Occipital lobe (tissue), 2 donors: ENCODE results near the gene HOXB4. TPM values are rescaled to one million over a fixed set of nuclear protein-coding genes. Genes with fewer than 3 reads are reported as not detected.

Source experiments
- DNase-seq: peaks from one replicate; lab custom pipeline; 2025; lab: John Stamatoyannopoulos, UW
- total RNA-seq: library from RNA; depleted of rRNA; stranded (reverse); fragments of >200 nt; gene quantifications from one replicate; pipeline ENCODE4 v1.2.3, GENCODE V29; 2014

The HOXB4 gene
- total RNA-seq, 1 donor from 2014 or later, result not detected

DNA sequence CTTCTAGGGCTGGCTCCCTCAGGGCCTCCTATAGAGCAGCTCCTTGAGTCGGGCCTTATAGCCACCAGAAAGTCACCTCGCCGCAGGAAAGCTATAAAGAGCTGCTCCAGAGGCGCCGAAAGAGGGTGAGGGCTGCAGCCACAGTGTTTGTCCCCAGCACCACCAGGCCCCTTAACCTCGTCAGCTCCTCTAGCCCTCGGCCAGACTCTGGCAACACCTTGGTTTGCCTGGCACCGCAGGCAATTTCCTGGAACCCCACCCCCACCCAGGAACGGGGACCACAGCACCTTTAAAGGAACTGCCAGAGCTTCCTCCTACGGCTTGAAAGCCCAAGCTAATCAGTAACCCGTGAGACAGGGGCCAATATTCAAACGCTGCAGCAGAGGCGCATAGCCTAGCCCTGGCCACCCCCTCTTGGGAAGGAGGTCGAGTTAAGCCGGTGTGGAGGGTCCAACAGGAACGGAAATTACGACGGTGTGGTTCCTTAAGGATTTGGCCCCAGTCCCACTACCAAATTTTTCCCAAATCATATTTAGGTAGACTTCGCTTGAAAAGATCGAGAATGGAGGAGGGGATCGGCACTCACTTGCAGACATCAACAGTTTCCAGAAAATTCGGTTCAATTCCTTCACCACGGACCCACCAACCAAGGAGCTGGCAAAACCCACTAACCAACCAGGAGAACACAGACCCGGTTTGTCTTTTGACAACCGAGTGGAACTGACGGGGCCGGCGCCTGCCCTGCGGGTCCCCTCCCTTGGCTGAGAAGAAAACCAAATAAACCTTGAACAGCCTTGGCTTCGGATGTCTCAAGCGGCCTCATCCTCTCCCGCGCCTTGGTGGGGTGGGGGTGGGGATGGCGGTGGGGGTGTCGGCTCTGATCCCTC lies 23.6 kb upstream of the HOXB4 start:
- no peak for DNase-seq

- DNase-seq, result no peak
Observed at GRCh38 chr17:48601207-48601538, 23.0 kb upstream of the HOXB4 start.

DNA sequence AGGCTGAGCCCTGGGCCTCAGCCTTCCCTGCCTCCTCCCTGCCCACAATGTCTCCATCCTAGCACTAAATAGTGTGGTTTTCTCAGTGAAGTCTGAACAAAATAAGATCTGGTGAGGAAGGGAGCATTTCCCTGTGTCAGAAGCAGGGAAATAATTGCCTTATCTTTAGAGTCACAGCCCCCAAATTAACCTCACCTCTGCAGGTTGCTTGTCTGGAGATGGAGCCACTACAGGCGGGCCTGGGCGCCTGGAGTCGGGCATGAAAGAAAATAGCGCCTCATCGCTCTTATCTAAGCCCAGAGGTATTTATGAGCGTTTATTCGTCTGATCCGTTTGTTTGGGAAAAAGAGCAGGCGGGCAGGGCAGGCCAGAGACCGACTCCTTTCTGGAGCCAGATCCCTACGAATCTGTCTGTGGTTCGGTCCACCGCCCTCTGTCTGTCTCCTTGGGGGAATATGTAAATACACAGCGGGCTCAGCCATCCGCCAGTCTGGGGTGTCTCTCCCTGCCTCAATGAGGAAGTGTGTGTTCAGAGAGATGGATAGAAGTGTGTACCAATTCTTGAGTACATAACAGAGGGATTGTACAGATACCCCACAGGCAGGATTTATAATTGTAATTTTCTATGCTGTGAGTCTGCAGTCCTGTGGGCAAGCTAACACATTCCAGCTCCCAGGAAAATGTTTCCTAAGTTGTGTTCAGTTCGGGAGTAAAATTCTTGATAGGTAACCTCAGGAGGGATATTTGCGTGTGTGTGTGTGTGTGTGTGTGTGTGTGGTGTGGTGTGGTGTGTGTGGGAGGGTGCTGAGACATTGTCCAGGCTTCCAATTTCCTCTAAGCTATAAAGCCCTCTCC lies 22.3 kb upstream of the HOXB4 start:
- DNase-seq, result no peak

DNA sequence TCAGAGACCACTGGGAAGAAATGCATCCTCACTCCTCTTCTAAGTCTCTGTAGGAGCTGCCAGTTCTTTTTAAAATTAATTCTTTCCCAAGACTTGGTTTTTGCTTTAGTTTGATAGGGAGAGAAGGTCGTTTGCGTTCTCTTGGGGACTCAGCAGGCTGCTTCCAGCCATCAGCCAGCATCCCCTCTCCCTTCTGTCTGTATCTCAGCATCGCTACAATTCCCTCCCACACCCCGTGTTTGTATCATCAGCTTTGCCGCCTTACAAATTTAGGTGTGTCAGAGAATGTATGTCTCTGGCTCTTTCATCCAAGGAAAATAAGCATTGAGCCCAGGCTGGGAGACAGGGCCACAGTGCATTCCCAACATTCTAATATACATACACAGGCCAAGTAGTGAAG lies 21.2 kb upstream of the HOXB4 start:
- no peak for DNase-seq

GRCh38 chr17:48598736-48599135 lies 20.6 kb upstream of the HOXB4 start:
- DNase-seq, result no peak

GRCh38 chr17:48597778-48598631 lies 19.9 kb upstream of the HOXB4 start:
- no peak for DNase-seq

- no peak for DNase-seq
Observed at GRCh38 chr17:48597528-48597777, 19.3 kb upstream of the HOXB4 start.

DNA sequence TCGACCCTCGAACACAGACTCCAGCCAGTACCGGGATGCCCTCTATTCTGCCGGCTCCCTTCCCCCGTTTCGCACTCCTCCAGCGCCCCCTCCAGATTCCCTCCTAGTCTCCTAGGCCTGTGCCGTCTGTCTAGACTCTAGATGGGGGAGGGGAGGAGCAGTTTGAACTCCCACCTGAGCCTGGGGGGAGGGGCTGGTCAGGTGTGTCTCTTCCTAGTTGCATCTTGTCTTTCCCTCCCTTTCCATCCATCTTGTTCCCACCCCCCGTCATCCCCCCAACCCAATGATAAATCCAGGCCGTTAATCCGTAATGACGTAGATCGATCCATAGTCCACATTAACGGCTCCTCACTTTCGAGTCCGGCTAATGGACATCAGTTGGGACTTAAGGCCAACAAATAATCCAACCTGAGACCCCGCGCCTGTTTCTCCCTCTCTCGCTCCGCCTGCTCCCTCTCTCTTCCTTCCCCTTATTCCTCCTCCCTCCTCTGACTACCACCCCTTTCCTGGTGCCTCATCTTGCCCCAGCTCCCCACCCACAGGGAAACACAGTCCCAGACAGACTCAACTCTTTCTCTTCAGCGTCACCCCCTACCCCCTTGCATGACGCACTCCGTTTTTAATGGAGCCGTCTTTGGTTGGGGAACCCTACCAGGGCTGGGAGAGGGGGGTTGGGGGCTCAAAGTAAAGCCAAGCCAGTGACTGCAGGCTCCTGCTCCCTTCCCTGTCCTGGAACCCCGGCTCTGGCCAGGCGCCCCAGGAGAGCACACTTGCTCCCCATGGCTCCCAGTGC lies 18.8 kb upstream of the HOXB4 start:
- no peak for DNase-seq

DNA sequence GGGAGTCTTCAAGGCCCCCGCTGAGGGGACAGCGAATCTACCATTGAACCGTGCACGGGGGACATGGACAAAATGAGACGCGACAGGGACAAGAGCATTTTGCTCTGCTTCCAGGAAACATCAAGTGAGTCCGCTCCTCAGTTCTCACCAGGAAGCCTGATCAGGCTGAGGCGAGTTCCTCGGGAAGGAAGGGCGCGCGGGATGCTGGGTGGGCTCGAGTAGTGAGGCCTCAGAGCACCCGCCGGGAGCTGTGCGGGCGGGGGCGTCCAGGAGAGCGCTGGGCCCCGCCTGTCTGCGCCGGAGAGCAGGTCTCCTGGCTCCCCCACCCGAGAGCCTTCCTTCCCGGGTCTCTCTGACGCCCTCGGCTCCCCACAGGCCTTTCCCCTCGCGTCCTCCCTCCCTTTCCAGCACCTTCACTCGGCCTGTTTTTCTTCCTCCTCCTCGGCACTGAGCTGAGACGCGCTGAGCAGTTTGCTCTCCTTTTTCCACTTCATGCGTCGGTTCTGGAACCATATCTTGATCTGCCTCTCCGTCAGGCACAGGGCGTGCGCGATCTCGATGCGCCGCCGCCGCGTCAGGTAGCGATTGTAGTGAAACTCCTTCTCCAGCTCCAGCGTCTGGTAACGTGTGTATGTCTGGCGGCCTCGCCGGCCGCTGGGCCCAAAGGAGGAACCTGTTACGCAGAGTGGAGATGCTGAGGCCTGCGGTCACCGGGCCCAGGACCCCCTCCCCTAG lies 18.0 kb upstream of the HOXB4 start:
- DNase-seq, result no peak

DNA sequence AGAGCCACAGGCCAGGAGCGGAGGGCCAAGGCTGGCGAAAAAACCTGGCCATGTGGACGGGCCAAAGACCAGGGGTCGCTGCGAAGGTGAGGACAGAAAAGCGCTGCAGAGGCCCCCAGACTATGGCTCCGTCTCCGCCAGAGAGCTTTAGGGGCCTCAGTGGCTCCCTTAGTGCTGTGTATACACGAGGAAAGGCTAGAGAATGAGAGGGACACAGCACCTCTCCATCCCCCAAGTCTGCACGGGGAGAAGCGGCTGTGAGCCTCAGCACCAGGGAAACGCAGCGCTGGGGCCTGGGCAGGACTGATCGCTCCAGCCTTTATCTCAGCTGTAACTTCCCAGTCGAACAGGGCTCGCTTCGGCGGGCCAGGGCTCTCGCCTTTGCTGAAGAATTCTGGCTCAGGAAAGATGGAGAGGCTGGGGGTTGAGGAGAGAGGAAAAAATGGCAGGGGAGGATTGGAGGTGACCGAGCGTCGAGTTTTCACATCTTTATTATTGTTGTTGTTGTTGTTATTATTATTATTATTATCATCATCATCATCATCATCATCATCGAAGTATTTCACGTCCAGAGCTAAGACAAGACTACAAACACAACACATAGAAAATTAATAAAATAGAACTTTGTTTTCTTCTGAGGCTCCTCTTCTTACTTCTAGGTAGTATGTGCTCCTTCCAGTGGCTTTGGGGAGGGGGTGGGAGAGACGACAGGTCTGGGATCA lies 17.3 kb upstream of the HOXB4 start:
- DNase-seq, result no peak

- DNase-seq, result no peak
Observed at GRCh38 chr17:48594538-48595277, 16.6 kb upstream of the HOXB4 start.

- DNase-seq, result no peak
Observed at GRCh38 chr17:48593840-48594537, 15.8 kb upstream of the HOXB4 start.

GRCh38 chr17:48593126-48593829 lies 15.1 kb upstream of the HOXB4 start, which contains the start of gene HOXB5:
HOXB5 (minus strand) TSS chr17:48593779; CDS start chr17:48593682, 97 bp downstream.
- no peak for DNase-seq

DNA sequence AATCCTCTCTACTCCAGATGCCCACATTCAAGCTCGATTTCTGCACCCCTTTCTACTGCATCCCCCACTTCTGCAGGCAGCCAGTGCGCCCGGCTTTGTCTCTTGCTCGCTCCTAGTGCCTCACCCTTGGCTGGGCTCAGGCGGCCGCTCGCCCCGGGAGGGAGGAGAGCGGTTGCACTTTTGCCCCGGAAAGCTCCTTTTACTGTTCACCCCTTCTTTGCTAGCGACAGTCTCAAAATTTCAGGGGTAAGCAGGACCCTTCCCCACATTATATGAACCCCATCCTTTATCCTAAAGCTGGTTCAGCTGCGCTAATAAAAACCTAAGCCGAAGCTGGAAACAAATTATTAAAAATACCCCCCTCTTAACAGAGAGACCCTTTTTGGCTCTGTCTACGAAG lies 14.4 kb upstream of the HOXB4 start:
- no peak for DNase-seq

DNA sequence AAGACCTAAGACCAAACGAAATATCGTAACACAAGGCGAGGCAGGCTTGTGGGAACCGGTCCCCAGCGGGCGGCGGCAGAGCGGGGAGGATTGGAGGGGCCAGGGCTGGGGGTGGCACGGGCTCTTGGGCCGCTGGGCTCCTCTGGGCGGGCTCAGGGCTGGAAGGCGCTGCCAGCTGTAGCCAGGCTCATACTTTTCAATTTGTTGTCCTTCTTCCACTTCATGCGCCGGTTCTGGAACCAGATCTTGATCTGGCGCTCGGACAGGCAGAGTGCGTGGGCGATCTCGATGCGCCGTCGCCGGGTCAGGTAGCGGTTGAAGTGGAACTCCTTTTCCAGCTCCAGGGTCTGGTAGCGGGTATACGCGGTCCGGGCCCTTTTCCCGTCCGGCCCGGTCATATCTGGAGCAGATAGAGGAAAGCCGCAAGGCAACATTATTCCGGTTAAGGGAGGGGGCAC lies 13.9 kb upstream of the HOXB4 start:
- DNase-seq, result no peak

DNA sequence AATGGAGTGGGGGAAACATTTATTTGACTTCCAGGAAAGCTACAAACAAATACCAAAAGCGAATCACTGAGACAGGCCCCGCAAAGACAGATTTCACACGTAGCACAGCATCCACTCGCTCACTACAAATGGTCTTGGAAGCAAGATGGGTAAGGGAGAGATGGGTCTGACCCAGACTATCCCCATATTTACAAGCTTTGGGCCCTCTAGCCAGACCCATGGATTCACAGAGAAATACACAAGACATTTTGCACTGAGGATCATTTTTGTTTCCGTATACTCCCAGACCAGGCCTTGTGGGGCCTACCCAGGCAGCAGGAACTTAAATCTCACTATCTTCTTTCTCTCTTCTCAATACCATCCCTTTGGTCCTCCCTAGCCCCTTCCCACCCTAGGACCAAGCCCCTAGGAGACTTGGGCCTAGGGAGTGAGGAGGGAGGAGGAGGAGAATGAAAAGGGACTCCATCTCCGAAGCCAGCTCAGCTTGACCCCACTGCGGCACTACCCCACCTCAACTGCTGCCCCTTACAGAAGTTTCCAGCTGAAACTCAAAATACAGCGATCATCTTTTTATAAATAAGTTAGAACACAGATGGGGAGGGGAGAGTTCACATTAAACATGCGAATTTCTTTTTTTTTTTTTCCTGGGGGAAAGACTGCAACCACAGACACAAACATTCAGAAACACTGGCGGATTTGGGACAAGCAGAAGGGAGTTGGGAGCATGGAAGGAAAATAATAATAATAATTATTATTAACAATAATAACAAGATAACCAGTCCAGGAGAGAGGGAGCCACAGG lies 13.3 kb upstream of the HOXB4 start:
- DNase-seq, result no peak
